GM18873 (cell line): Measurements from ENCODE around the gene AKAP3.

ENCODE experiments used
- ATAC-seq: cut with Tn5 transposase; IDR thresholded peaks from one replicate; pipeline ENCODE4 v1.9.1; 2021; ENCODE audit warnings: mild to moderate bottlenecking, moderate library complexity, moderate number of reproducible peaks; ENCODE audit not compliant: unreplicated experiment, low FRiP score

AKAP3 gene

DNA sequence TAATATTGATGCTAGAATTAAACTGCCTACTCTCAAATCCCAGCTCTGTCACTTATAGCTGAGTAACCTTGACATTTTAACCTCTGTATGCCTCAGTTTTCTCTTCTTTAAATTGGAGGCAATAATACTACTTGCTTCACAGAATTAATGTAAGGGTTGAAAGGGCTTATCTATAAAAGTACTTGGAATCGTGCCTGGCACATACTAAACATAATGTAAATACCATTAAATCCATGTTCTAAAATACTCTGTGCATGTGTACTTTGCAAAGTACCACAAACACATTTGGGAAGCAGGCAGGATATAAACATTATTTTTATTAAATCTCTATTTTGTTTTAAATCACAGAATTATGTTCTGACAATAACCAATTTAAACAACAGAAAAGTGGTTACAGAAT is 44.9 kb downstream of the AKAP3 start:
- no peak for ATAC-seq

DNA sequence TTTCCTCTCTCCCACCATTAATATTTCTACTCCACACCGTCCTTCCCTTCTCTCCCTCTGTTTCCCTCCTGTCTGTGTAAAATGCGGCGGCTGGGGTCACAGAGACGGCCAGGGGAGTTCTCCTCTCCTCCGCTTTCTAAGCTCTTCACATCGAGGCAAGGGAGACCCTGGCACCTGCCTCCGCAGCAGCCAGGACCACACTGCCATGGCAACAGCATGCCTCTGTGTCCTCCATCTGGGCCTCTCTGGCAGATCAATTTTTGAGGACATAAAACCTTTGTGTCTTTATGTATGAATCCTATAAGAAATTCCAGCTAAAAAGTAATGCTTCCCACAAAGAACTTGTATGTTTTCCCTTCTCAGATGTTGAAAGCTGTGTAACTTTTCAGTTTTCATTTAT is 45.4 kb downstream of the AKAP3 start:
- no peak for ATAC-seq

DNA sequence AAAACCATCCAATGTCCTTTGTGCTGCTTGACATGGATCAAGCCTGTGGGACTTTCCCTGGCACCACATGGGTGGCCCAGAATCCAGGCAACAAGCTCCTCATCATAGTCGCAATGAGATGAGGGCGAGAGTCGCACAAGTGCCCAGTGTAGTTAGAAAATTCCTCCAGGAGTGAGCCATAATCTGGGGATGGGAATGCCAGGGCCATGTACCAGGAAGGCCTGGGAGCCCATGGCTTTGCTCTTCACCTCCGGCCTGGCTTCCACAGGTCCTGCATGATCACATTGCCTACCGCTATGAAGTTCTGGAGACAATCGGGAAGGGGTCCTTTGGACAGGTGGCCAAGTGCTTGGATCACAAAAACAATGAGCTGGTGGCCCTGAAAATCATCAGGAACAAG is 53.0 kb downstream of the AKAP3 start:
- ATAC-seq: no peak

DNA sequence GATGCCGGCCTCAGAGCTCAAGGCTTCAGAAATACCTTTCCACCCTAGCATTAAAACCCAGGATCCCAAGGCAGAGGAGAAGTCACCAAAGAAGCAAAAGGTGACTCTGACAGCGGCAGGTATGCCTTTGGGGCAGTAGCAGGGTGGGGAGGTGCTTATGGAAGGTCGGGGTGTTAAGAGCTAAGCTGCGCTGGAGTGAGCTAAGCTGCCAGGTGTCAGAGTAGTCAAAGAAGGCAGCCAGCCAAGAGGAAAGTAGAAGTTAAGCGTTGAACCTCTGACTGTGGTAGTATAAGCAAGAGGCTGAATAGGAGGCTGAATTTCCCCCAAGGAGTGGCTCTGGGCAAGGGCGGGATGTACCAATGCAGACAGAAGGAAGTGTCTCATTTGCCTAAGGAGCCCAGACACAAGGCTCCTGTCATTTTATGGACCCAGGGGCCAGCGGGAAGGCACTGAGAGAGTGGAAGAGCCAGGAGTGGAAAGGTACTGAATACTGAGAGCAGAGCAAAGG is 57.6 kb downstream of the AKAP3 start:
- no peak for ATAC-seq

DNA sequence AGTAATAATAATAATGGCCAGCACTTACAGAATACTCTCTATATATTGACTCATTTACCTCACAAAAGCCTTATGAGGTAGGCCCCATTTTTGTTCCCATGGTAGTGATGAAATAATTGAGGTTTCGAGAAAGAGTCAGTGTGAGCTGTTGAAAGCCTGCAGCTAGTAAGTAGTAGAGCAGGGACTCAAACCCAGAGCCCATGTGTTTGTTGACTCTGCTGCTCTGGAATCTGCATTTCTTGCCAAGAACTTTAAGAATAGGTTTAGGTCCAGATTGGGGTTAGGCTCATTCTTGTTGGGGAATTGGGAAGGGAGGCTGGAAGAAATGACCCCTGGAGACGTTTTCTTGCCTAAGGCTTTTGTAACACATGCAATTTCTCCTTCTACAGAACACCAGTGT is 58.9 kb downstream of the AKAP3 start:
- ATAC-seq: no peak

DNA sequence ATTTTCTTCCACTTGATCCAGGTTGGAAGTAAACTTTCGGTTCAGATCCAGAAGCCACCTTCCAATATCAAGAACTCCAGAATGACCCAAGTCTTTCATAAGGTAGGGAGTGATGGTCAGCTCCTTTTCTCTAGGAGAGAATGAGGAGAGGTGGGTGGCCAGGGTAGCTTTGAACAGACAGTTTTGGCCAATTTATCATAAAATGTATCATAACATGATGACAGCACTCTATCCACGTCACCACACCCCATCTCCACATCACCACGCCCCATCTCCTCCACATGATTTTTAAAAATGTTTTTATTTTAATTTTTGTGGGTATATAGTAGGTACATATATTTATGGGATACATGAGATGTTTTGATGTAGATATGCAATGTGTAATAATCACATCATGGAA is 59.9 kb downstream of the AKAP3 start:
- no peak for ATAC-seq

DNA sequence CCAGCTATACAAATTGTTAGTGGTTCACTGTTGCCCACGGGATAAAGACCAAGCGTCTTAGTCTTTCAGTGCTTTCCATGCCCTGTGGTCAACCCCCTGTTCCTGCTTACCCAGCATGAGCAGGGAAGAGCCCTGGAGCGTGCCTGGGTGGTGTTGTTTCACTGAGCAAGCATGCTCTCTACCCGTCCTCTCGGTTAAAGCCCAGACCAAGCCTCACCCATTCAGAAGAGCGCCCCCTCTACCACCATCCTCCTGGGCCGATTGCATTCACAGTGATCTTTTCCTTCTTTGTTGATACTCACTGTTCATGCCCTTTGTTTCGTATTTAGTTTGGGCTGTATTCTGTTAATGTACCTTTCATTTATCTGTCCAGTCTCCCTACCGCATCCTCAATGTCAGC is 61.7 kb downstream of the AKAP3 start:
- ATAC-seq: no peak

DNA sequence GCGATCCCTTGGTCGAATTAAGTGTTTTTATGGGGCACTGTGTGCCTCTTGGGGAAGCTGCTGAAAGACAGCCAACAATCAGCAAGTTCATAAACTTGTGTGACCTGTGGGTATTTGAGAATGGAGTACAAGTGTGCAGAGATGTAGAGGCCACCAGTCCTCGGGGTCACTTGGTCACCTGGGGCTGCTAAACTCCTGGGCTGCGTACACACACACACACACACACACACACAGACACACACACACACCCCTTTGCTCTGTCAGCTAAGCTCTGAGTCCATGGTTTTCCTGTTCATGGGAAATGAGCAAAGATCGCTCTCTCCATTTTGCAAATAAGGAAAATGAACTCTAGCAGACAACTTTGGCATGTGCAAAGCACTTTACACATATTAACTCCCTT is 62.4 kb downstream of the AKAP3 start:
- ATAC-seq: no peak

DNA sequence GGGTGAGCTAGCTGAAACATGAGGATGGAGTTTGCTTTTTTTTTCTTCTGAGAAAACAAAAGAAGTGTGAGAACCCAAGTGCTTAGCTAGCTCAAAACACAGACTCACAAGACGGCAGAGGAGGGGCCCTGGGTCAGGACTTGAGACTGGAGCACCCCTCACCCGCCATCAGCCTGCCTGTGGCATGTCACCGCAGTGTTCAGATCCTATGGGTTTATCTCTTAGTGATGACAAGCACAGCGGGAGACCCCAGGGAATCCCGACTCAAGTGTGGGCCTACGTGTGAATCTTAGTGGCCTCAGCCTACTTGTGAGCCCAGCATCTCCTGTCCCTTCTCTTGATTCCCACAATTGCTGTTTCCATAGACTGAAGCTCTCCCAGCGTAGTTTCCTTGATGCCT is 64.0 kb downstream of the AKAP3 start:
- ATAC-seq: no peak

DNA sequence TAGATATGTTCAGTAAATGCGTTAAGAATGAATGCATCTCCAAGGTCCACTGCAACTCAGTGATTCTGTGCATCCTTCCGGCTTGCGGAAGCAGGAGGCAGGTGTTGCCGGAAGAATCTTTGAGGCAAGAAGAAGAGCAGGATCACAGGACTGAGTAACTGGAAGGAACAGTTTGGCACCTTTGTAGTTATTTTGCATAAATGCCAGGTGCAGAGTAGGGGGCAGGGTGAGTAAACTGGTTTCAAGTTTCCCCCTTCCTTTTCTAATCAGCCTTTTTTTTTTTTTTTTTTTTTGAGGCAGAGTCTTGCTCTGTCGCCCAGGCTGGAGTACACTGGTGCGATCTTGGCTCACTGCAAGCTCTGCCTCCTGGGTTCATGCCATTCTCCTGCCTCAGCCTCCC is 64.6 kb downstream of the AKAP3 start:
- no peak for ATAC-seq

DNA sequence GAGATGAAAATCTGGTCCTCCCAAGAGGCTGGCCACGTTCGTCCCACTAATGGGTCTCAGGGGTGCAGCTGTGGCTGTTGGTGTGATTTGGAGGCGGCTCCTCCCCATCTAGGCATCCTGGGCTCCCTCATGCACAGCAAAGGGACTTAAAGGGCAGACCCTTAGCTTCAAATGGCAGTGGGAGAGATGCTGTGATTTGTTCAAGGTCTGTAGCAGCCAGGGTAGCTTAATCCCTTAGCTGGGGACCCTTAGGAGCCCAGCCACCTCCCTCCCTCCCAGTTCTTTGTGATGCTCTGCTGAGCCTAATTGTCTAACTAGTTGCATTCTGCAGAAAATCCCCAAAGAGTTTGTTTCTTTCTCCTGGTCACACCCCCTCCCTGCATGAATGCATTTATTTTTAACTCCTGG is 68.6 kb downstream of the AKAP3 start:
- no peak for ATAC-seq

DNA sequence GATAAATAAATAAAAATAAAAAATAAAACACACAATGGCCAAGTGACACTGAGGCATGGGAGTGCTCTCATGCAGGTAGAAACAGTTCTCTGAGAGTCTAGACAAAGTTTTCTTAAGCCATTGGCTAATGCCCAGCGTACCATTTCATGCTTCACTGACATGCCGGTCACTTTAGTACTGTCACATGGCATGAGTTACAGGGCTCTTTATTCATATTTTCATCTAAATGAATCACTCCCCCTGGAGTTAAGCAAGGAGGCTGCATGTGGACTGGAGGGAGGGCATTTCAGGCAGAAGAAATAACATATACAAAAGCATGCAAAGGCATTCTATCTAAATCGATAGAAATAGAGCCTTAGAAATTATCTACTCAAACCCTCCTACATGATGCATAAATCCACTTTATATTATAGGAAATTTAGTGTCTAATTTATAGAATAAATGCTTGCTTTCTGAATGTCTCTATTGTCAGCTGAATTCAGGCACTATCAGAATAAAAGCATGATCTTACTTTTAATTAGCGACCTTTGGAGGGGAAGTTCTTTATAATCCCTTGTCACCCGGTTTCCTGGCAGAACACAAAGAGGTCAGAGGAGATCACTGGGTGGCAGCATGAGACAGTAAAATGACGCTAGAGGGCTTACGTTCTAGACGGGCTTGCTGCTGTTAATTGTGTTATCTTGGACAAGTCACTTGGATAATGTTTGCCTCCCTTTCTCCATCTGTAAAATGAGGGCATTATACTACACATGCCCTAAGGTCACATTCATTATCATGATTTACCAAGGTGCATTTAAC is 69.3 kb downstream of the AKAP3 start:
- ATAC-seq: no peak

DNA sequence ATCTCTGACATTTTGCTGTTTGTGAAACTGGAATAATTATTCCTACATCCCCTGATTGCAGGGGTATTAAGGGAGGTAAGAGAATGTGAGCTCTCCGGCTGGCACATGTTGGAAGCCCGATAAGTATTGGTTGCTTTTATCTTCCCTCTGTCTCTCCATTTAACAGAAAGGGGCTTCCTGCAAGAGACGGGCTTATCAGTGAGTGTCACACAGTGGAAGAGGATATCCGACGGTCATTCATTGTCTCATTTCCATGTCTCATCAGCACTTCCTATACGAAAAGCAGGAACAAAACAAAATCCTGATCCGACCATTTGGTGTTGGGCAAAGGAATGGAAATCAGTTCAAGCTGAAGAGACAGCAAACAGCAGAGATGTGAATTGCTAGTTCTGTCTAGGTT is 76.2 kb downstream of the AKAP3 start:
- no peak for ATAC-seq

DNA sequence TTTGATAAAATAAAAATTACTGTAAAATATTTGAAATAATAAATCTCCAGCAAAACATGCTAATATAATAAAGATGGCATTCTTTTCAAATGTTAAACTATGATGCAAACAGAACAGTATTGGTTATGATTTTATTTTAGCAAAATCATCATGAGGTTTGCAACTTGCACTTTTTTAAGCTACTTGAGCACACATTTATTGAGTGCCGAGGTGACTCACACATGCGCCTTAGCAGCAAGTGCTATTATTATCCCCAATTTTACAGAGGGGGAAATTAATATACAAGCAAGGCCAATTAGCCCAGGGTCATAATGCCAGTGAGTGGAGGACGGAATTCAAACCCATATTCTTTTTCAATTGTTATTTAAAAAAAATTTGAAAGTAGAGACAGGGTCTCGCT is 79.6 kb downstream of the AKAP3 start:
- no peak for ATAC-seq

DNA sequence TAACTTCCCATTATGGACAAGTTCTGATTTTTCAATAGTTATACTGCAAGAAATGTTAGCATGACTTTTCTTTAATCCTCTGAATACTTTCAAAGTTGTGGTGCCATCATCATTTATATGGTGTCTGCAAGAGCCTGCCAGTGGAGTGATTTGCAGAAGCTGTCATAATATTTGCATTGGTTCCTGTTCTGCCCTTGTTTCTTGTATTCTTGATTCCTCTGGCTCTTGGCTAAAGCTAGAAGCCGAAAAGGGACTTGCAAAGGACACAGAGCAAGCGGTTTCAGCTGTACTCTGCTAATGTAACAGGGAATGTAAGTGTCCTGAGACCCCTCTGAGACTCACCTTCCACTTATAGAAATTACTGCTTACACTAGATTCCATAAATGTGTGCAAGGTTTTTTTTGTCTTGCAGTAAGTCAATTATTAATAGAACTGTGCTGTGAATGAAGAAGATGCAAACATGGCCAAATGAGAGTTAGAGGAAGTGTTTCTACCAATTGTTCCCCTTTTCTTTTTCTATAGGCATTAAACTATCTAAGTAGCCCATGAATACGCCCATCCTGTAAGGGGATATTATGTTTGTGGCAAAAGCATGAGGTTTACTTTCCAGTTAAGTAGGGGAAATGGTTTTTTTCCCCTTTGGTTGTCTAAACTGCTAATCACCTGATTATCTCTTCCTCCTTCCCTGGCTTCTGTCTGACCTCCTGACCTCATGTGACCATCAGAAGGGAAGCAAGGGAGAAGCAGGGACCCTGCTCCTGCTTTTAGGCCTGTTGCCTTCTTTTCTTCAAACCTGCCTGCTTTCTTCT is 81.6 kb downstream of the AKAP3 start:
- no peak for ATAC-seq

DNA sequence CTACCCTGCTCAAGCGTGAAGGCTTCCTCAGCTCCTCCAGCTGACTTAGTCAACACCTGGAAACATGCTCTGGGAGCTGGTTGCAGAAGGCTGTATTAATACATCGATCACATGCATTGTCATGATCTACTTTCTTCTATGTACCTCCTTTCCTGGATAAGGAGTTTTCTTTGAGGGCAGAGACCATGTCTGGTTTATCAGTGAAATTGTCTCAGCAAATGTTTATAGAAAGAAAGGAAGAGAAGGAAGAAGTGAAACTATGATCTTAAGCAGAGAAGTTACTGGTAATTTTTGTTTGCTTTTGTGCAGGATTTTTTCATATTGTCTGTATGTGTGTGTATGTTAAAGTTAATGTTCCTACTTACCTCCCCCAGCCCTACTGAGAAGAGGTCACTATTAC is 82.4 kb downstream of the AKAP3 start:
- no peak for ATAC-seq
